Testis (tissue), 2 donors: ENCODE measurements around the gene HK3.
"Not testable (repeated sequence)": the region's sequence is repeated elsewhere in the genome, so short reads cannot be mapped to it uniquely, and the experiment has no call there.

ENCODE experiments used
- POLR2A ChIP-seq: fragments of 450-650 bp; IDR thresholded peaks from one replicate; pipeline ENCODE4 v1.6.1; 2017; ENCODE audit warnings: antibody characterized with exemption, mild to moderate bottlenecking, moderate library complexity
- TF ChIP-seq, protein P1 (sequence below), 3 experiments: fragments of 450-650 bp in 2 of 3; fragments of 200-600 bp in 1 of 3; sonication (generic) in 1 of 3; IDR thresholded peaks; one replicate each; pipeline ENCODE4 v1.5.1; 2016 to 2019; ENCODE audit warnings: antibody characterized with exemption in 3 of 3, mild to moderate bottlenecking in 2 of 3, moderate library complexity in 1 of 3

DNA sequence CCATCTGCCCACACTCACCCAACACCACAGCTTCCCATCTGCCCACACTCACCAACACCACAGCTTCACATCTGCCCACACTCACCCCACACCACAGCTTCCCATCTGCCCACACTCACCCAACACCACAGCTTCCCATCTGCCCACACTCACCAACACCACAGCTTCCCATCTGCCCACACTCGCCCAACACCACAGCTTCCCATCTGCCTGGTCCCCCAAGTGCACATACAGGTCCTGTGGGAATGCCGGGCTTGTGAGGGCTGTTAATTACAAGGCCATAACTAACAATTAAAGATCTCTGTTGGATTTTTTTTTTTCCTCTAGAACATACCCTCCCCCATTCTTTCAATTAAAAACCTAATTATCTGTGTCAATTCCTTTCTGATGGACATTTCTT is 26.1 kb downstream of the HK3 start:
- not testable (repeated sequence) for TF ChIP-seq POLR2A
- TF ChIP-seq, protein P1, sequence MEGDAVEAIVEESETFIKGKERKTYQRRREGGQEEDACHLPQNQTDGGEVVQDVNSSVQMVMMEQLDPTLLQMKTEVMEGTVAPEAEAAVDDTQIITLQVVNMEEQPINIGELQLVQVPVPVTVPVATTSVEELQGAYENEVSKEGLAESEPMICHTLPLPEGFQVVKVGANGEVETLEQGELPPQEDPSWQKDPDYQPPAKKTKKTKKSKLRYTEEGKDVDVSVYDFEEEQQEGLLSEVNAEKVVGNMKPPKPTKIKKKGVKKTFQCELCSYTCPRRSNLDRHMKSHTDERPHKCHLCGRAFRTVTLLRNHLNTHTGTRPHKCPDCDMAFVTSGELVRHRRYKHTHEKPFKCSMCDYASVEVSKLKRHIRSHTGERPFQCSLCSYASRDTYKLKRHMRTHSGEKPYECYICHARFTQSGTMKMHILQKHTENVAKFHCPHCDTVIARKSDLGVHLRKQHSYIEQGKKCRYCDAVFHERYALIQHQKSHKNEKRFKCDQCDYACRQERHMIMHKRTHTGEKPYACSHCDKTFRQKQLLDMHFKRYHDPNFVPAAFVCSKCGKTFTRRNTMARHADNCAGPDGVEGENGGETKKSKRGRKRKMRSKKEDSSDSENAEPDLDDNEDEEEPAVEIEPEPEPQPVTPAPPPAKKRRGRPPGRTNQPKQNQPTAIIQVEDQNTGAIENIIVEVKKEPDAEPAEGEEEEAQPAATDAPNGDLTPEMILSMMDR (IDR thresholded peaks at IDR 0.05): not testable (repeated sequence)
